AG04450 (cell line): Measurements from ENCODE around the gene ANKS1B. TPM values are rescaled to one million over a fixed set of nuclear protein-coding genes. Genes with fewer than 3 reads are reported as not detected.
"Not testable (repeated sequence)": the region's sequence is repeated elsewhere in the genome, so short reads cannot be mapped to it uniquely, and the experiment has no call there.

Experiments
- CTCF ChIA-PET: fragments of 300-600, 350-600 bp; formaldehyde crosslinking; extraction: SDS; loops from one replicate; lab custom pipeline; 2022; ENCODE audit warnings: antibody characterized with exemption, inconsistent platforms; lab: Charles Lee
- POLR2A ChIA-PET: fragments of 350-600 bp; formaldehyde crosslinking; extraction: SDS; loops from one replicate; lab custom pipeline; 2021; ENCODE audit warnings: antibody characterized with exemption, inconsistent platforms; lab: Yijun Ruan, JAX
- DNase-seq: peaks from one replicate; pipeline ENCODE4 v3.0.0-alpha.2; 2011; ENCODE audit warnings: low read depth, low spot score
- H3K27ac ChIP-seq: one replicate; pipeline ENCODE4 v1.5.1; 2012; ENCODE audit warnings: low read depth, low read length, control low read depth
- H3K27me3 ChIP-seq: one replicate; pipeline ENCODE4 v1.6.0; 2012; ENCODE audit warnings: low read length; ENCODE audit not compliant: control insufficient read depth, insufficient read depth
- H3K4me3 ChIP-seq: 2 replicates; pipeline ENCODE4 v1.5.1; 2011; ENCODE audit warnings: mild to moderate bottlenecking, low read depth, low read length, control low read depth
- H3K9me3 ChIP-seq: 2 replicates; pipeline ENCODE4 v1.5.1; 2012; ENCODE audit warnings: low read length; ENCODE audit not compliant: control insufficient read depth, insufficient read depth
- CTCF ChIP-seq: IDR thresholded peaks from 2 replicates; pipeline ENCODE4 v1.5.1; 2011; ENCODE audit warnings: low read depth, low read length, control low read depth, inconsistent platforms
- polyA plus RNA-seq: library from polyadenylated mRNA; depleted of rRNA; stranded (reverse); fragments of >200 nt; gene quantifications from 2 replicates; pipeline ENCODE4 v1.2.3, GENCODE V29; 2011

ANKS1B gene
- polyA plus RNA-seq, 1 experiment, result 0.22 TPM

GRCh38 chr12:99249543-99249942 is 735.2 kb downstream of the ANKS1B start:
- TF ChIP-seq CTCF, result no peak
- ChIA-PET POLR2A (no interaction called here), CTCF (no interaction called here)
- Histone ChIP-seq H3K9me3 (no peaks in the 10 kb centered on the region; the same call in 1 of the 2 replicates), H3K4me3 (no peak overlapping the region), H3K27ac (no peak overlapping the region), H3K27me3 (no peaks in the 10 kb centered on the region)
- DNase-seq, result no peak

- H3K4me3 ChIP-seq, DNase-seq, H3K27ac ChIP-seq, POLR2A ChIA-PET, H3K9me3 ChIP-seq, H3K27me3 ChIP-seq, CTCF ChIA-PET: not testable (repeated sequence)
Observed at GRCh38 chr12:99237907-99238538, 746.7 kb downstream of the ANKS1B start.

GRCh38 chr12:99235381-99235780 is 749.4 kb downstream of the ANKS1B start:
- POLR2A ChIA-PET, result no interaction called here
- no peak for DNase-seq
- TF ChIP-seq CTCF, result no peak
- CTCF ChIA-PET, result interaction anchor here (0.5 kb wide), 1 partner anchor 1700 kb away, joined by 3 read pairs; no protein-coding TSS in a partner anchor
- Histone ChIP-seq H3K9me3 (no peaks in the 10 kb centered on the region; the same call in 1 of the 2 replicates), H3K27ac (no peak overlapping the region), H3K27me3 (no peaks in the 10 kb centered on the region), H3K4me3 (no peak overlapping the region)

- H3K27ac ChIP-seq, result no peak overlapping the region
- H3K4me3 ChIP-seq, result no peak overlapping the region
- CTCF ChIA-PET, result interaction anchor here (0.5 kb wide), 1 partner anchor 1701 kb away, joined by 3 read pairs; no protein-coding TSS in a partner anchor
Observed at GRCh38 chr12:99234702-99235101, 750.0 kb downstream of the ANKS1B start.

GRCh38 chr12:99232324-99232723 is 752.4 kb downstream of the ANKS1B start:
- ChIA-PET POLR2A (no interaction called here), CTCF (no interaction called here)
- DNase-seq, result no peak
- H3K4me3 ChIP-seq, result no peak overlapping the region
- no peak for TF ChIP-seq CTCF
- H3K9me3 ChIP-seq, result no peaks in the 10 kb centered on the region
- no peaks in the 10 kb centered on the region for H3K27me3 ChIP-seq
- no peak overlapping the region for H3K27ac ChIP-seq

More at GRCh38 chr12:99234702-99235101, 750.0 kb downstream of the ANKS1B start:
- POLR2A ChIA-PET, result no interaction called here
- H3K27me3 ChIP-seq, result no peaks in the 10 kb centered on the region
- no peak for DNase-seq
- TF ChIP-seq CTCF, result no peak
- no peaks in the 10 kb centered on the region; the same call in 1 of the 2 replicates for H3K9me3 ChIP-seq
